SU-DHL-6 (cell line): ENCODE measurements around the gene ARMH1.

ENCODE experiments used
- EZH2phosphoT487 ChIP-seq: fragments of 200-600 bp; sonication (generic), shearing (Covaris generic); conservative IDR thresholded peaks from 2 replicates; pipeline ENCODE4 v1.6.1; 2018; ENCODE audit warnings: mild to moderate bottlenecking, antibody characterized with exemption, low read length, moderate library complexity, mixed read lengths
- TF ChIP-seq, protein P1 (sequence below): fragments of 200-600 bp; sonication (generic); IDR thresholded peaks from one replicate; pipeline ENCODE4 v1.5.1; 2017; ENCODE audit warnings: antibody characterized with exemption, mild to moderate bottlenecking, low read length, moderate library complexity; ENCODE audit not compliant: insufficient read depth, poor library complexity, severe bottlenecking

DNA sequence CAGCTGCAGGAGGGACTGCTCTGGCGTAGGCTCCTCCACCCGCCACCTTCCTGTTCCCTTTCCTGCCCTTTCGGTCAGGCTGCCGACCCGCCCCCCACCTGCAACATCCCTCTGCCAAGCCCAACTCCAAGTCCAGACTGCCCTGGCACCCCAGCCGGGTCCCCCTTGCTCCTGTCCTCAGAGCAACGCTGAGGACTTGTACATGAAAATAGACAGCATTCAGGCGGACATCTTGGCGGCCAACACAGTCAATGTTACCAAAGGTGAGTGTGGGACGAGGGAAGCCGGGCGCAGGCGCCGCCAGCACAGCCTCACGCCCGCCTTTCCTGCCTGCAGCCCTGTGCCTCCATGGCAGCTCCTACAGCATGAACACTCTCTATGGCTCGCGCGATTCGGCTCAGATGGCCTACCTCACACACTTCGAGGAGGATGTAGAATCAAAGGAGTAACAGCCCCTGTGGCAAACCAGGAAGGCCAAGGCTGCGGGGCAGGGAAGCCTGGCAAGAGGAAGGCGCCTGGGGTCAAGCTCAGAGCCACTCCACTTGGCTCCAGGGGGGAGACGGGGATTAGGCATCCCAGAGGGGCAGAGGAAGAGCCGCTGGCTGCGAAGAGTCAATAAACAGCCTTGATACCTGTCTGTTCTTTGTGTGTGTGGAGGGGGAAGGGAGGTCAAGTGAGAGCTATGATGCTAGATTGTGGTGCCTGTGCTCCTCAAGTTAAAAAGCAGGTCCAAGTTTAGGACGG lies 50.6 kb downstream of the ARMH1 start:
- TF ChIP-seq, protein P1, sequence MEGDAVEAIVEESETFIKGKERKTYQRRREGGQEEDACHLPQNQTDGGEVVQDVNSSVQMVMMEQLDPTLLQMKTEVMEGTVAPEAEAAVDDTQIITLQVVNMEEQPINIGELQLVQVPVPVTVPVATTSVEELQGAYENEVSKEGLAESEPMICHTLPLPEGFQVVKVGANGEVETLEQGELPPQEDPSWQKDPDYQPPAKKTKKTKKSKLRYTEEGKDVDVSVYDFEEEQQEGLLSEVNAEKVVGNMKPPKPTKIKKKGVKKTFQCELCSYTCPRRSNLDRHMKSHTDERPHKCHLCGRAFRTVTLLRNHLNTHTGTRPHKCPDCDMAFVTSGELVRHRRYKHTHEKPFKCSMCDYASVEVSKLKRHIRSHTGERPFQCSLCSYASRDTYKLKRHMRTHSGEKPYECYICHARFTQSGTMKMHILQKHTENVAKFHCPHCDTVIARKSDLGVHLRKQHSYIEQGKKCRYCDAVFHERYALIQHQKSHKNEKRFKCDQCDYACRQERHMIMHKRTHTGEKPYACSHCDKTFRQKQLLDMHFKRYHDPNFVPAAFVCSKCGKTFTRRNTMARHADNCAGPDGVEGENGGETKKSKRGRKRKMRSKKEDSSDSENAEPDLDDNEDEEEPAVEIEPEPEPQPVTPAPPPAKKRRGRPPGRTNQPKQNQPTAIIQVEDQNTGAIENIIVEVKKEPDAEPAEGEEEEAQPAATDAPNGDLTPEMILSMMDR = no peak
- no peak for TF ChIP-seq EZH2phosphoT487
